ENCODE measurements around the gene TMPRSS11D.

GRCh38 chr4:67897686-67898085 is 13.9 kb upstream of the TMPRSS11D start:
- no peak for TF ChIP-seq CTCF (IDR thresholded peaks at IDR 0.05 in 2 of 3, conservative IDR thresholded peaks at IDR 0.05 in 1 of 3; ENCODE audit: borderline replicate concordance in 1 of 3, insufficient read depth in 1 of 3, low read depth in 2 of 3, low read length in 2 of 3)
- TF ChIP-seq RAD21 (IDR thresholded peaks at IDR 0.05; ENCODE audit: low read depth) = no peak
